B cell (primary cell): ENCODE results near the gene KAT8.

Experiments
- CTCF ChIP-seq: fragments of 200-600 bp; IDR thresholded peaks from one replicate; pipeline ENCODE4 v1.8.0; 2022; ENCODE audit warnings: antibody characterized with exemption, mild to moderate bottlenecking
- EZH2 ChIP-seq: IDR thresholded peaks from 2 replicates; pipeline ENCODE4 v1.6.1; 2012; ENCODE audit warnings: borderline replicate concordance, low read depth, mild to moderate bottlenecking, moderate library complexity, low read length; ENCODE audit not compliant: insufficient read depth, poor library complexity, severe bottlenecking

GRCh38 chr16:31143694-31144148, 26.3 kb downstream of the KAT8 start:
- no peak for TF ChIP-seq CTCF
- no peak for TF ChIP-seq EZH2
